Suppressor macrophage treated with lipopolysaccharide for 4 hours (primary cell): Measurements from ENCODE around the gene DYNLT2B.
"Not testable (repeated sequence)": the region's sequence is repeated elsewhere in the genome, so short reads cannot be mapped to it uniquely, and the experiment has no call there.

ENCODE experiments used
- DNase-seq: peaks from one replicate; pipeline ENCODE4 v3.0.0-alpha.2; 2020

The DYNLT2B gene

DNA sequence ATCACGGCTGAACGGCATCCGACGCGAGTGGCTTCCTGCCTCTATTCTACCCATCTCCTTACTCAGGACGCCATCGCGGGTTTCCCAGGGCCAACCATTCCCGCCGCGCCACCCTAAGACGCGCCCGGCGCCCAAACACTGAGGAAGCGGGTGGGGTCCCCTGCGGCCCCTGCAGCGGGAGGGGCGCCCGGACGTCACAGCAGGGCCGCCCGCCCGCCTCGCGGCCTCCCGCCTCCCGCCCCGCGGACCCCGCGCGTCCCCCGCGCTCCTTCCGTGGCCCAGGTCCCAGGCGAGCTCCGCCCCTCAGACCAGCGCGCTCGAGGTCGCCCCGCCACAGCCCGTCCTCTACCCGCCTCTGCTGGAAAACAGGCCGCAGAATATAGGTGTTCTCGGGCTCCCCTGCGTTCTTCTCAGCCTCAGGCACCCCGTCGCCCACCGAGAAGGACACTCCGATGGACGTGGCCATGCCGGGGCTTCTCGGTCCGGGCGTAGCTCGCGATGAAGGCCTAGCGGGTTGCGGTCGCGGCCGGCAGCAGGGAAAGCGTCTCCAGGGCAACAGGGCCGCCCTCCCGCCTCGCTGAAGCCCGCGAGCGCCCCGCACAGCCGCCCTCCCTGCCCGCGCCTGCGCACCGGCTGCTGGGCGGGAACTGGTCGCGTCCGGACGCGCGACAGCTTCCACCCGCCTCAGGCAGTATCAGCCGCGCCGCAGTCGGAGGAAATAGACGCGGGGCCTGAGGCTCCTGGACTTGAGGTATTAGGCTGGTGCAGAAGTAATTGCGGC is at the start of gene DYNLT2B:
TSS of gene DYNLT2B (minus strand) at position 554 of the 781 bp plus-strand sequence. CDS start at position 466, 88 bp downstream.
- peak; percentile 87 for DNase-seq

DNA sequence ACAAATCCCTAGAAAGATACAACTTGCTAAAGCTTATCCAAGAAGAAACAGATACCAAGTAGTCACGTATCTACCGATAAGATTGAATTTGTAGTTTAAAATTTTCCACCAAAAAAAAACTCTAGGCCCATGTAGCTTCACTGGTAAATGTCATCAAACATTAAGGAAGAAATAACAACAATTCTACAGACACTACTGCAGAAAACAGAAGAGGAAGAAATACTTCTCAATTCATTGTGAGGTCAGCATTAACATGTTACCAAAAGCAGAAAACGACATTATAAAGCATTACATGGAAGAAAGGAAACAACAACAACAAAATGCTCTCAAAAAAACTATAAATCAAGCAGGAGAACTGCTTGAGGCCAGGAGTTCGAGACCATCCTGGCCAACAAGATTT is 47.7 kb upstream of the DYNLT2B start:
- peak; percentile 30 for DNase-seq

DNA sequence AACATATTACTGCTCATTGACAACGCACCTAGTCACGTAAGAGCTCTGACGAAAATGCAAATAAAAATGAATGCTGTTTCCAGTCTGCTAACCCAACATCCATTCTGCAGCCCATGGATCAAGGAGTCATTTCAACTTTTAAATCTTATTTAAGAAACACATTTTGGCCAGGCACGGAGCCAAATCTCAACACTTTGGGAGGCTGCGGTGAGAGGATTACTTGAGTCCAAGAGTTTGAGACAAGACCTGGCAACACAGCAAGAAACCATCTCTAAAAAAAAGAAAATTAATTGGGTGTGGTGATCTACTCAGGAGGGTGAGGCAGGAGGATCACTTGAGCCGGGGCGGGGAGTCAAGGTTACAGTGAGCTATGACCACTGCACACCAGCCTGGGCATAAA is 42.5 kb upstream of the DYNLT2B start:
- DNase-seq = no peak

DNA sequence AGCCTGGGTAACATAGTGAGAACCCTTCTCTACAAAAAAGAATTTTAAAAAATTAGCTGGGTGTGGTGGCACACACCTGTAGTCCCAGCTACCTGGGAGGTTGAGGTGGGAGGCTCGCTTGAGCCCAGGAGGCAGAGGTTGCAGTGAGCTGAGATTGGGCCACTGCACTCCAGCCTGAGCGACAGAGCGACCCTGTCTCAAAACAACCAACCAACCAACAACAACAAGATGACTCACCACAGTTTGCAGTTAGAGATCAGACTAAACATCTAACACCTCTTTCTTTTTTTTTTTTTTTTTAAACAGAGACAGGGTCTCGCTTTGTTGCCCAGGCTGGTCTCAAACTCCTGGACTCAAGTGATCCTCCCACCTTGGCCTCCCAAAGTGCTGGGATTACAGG is 40.5 kb upstream of the DYNLT2B start:
- not testable (repeated sequence) for DNase-seq

DNA sequence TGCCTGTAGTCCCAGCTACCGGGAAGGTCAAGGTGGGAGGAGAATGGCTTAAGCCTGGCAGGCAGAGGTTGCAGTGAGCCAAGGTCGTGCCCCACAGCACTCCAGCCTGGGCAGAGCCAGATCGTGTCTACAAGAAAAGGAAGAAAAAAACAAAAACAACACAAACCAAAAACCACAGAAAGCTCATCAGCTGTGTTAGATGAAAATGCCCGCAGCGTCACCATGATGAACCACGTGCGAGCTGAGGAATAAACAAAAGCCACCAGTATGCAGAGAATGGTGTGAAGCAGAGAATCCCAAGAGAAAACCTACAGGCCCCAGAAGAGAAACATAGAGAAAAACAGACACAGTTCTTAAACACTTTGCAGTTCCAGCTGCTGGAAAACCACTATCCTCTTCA is 39.9 kb upstream of the DYNLT2B start:
- DNase-seq = no peak

DNA sequence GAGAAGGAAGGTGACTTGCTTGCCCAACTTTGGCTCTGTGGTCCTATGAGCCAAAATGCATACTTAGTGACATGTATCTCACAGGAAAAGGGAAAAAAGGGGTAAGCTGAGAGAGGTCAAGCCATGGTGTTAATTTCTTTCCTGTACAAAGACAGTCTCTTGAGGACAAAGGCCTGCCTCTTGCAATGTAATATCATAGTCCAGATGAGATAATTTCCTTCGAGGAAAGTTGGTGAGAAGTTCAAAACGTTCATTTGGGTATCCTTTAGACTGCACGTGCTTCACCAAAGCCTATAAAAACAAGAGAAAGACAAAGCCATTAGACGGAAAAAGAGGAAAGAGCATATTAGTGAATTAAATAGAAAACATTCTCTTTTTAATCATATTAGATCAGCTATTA is 38.5 kb upstream of the DYNLT2B start:
- no peak for DNase-seq

DNA sequence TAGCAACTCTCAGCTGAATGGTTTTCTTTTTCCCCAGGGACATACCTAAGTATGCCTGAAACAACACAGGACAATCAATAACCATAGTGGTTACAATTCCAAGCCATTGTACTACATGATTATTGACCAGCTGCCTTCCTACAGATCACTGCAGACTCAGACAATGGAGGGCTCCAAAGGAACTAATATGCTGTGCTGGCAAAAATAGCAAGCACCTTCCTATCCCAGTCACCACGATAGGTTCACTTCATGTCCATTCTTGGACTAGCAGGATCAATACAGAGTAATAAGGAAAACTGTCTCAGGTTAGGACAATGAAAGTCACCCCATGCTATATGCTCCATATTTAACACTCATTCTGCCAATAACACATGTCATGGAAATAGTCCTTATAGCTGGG is 37.6 kb upstream of the DYNLT2B start:
- no peak for DNase-seq

DNA sequence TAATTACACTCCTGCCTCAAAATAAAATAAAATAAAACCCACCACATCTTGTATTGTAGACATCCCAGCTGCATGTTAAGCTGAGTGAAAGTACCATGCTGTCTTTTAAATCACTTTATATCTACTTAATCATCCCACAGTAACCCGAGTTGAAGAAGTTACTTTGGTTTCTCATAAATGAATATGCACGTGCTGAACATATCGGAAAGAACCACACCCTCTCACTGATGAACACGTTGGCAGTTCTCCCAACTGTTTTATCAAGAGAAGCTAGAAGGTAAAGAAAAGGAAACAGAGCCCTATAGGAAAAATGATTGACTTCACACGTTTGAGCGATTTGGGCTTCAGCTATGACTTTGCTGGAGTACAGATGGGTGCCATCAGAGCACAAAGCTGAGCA is 36.1 kb upstream of the DYNLT2B start:
- DNase-seq = no peak

DNA sequence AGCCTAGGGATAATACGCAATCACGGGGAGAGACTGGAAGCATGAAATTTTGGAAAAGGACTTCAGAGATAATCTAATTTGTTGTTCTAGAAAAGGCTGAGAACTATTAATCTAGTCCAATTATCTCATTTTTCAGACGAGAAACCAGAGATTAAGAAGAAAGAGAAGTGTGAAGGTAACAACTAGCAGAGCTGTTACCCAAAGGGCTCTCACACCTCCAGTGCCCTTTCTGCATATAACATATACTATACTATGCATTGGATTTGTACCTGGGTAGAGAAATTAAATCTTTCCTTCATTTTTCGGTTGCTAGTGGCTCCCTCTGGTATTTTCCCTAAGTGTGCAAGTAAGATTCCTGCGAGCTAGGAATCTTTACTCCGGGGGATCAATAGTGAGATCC is 33.5 kb upstream of the DYNLT2B start:
- no peak for DNase-seq

DNA sequence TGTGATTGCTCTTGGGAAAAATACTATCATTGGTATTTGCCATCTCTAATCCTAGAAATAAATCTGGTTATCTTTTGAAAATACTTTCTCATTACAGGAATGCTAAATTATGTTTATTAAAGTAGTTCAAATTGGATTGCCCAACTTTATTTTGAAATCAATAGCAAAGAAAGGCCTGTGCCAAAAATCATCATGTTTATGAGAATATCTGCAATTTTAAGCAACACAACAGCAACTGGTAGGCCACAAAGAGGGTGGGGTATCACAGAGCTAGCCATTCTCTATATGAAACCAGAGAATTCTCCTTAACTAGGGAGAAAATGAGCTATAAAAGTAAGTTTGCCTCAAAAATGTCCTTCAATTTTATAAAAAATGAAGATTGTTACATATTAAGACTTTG is 32.0 kb upstream of the DYNLT2B start:
- no peak for DNase-seq

DNA sequence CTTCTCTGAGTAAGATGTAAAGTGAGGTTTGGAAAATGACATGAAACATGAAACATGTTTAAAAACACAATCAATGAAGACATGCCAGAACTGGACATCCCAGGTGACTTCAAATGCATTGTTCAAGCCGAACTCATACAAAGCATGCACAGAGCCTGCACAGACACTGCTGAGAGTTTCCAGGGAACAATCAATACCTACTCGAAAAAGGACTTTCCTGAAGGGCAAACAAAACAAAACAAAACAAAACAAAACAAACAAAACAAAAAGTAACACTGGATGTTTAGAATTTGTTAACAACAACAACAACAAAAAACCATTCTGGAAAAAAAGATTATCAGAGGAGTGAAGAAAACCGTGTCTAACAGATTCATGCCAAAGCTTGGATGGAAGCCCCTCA is 30.7 kb upstream of the DYNLT2B start:
- no peak for DNase-seq

DNA sequence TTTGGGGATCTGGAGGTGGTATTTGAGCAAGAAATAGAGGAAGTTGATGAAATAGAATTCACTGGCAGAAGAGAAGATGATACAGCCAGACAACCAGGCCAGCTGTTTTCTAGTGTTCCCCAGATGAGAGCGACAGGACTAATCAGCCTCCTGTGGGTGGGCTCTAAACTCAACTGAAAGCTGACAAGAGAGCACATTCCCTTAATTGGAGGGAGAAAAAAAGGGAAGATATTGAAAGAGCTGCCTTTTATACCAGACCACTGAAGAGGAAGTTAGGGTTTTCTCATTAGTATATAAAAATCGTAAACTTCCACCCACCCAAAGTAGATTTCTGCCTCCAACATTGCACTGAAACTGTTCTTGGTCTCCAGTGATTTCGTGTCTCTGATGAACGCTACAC is 26.6 kb upstream of the DYNLT2B start:
- DNase-seq = peak; percentile 88

DNA sequence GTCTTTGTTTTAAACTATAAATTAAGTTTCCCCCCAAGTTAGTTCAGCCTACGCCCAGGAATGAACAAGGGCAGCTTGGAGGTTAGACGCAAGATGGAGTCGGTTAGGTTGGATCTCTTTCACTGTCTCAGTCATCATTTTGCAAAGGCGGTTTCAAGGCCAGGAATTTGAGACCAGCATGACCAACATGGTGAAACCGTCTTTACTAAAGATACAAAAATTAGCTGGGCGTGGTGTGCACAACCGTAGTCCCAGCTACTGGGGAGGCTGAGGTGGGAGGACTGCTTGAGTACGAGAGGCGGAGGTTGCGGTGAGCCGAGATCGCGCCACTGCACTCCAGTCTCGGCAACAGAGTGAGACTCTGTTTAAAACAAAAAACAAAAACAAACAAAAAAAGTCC is 25.9 kb upstream of the DYNLT2B start:
- not testable (repeated sequence) for DNase-seq

DNA sequence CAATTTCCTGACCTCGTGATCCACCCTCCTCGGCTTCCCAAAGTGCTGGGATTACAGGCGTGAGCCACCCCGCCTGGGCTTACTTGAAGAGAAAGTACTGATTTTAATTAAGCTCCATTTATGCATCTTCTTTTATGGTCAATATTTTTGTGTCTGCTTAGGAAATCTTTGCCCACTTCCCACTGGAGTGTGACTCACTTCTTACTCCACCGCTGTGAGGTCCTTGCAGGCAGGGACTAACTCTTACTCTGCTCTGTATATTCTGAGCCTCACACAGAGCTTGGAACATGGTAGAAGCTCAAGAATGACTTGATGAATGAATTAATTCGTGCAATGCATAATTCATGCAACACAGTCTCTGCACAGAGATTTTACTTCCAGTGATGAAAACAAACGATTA is 23.1 kb upstream of the DYNLT2B start:
- peak; percentile 89 for DNase-seq

DNA sequence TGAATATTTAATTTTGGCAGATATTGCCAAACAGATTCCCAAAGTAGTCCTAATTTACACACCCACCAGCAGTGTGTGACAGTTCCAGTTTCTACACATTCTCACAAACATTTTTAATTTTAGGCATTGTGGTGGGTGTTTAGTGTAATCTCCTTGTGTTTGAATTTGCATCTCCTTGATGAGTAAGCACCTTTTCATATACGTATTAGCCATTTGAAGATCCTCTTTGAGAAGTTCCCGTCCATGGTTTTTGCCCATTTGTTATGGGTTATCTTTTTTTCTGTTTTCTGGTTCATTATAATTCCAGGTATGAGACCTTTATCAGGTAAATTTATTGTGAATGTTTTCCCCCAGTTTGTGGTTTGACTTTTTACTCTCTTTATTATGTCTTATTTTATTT is 22.4 kb upstream of the DYNLT2B start:
- DNase-seq = peak; percentile 70

DNA sequence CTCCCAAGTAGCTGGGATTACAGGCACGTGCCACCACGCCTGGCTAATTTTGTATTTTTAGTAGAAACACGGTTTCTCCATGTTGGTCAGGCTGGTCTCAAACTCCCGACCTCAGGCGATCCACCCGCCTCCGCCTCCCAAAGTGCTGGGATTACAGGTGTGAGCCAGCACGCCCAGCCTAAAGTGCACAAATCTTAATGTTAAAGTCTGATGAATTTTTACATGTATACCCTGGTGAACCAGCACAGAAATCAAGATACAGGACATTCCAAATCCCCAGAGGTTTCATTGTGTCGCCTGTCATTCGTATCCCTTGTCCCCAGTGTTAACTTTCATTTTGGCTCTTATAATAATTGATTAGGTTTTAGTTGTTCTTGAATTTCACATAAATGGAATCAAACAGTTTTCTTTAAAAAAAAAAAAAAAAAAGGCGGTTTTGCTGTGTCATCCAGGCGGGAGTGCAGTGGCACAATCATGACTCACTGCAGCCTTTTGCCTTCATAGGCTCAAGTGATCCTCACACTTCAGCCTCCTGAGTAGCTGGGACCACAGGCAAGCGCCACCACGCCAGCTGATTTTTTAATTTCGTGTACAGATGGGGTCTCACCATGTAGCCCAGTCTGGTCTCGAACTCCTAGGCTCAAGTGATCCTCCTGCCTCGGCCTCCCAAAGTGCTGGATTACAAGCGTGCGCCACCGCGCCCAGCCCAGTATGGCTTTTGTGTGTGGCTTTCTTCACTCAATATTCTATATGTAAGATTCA is 21.6 kb upstream of the DYNLT2B start:
- DNase-seq = peak; percentile 87

DNA sequence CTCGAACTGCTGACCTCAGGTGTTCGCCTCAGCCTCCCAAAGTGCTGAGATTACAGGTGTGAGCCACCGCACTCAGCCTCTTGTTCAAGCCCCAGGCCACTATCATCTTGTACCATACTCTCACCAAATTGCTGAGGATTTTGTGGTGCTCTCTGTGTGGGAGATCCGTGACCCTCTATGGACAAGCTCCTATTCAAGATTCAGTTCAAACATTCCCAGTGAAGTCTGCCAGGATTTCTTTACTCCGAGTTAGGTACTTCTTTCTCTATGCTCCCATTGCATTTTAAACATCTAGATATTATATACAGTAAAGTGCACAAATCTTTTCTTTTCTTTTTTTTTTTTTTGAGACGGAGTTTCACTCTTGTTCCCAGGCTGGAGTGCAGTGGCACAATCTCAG is 21.0 kb upstream of the DYNLT2B start:
- DNase-seq = no peak

DNA sequence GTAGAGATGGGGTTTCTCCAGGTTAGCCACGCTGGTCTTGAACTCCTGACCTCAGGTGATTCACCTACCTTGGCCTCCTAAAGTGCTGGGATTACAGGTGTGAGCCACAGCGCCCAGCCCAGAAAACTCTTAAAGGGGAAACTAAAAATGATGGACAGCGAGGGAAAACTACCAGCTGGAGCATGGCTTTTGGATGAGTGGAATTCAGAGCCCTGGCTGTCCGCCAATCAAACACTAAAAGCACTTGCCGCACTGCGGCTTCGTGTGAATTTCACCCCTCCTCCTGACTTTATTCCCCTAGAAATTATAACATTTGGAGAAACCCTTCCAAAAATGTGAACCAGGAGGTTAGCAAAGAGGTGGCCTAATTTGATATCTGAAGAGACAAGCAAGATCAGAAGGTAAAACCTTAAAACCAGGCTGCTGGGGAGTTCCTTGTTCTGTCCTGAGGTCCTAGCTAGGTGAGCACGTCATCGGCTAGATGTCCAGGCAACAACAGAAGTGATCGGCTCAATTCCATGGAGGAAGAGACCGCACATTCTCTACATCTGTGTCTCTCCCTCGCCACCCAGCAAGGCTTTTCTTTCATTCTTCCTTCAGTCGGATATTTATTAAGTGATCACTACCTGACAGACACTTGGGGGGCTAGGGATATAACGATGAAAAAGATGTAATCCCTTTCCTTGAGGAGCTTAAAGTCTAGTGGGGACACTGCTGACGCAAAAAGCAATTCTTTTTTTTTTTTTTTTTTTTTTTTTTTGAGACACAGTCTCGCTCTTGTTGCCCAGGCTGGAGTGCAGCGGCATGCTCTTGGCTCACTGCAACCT is 18.5 kb upstream of the DYNLT2B start:
- DNase-seq = no peak

DNA sequence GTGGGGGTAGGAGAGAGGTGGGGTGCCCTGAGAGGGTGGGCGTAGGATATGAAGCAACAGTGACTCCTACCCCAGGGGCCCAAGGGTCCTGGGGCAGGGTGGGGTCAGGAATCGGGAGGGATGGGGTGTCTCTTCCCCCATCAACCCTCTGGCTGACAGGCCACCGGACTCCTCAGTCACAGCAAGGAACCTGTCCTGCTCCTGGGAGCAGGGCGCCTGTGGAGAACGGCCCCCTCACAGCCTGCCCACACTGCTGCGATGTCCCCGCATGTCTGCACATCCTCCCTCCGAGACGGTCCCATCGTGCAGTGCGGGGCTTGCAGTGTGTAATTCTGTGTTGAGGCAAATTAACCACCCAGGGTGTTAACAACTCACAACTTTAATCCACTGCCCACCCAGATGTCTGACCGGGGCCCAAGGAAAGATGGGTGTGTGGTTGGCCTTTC is 17.5 kb upstream of the DYNLT2B start:
- no peak for DNase-seq

DNA sequence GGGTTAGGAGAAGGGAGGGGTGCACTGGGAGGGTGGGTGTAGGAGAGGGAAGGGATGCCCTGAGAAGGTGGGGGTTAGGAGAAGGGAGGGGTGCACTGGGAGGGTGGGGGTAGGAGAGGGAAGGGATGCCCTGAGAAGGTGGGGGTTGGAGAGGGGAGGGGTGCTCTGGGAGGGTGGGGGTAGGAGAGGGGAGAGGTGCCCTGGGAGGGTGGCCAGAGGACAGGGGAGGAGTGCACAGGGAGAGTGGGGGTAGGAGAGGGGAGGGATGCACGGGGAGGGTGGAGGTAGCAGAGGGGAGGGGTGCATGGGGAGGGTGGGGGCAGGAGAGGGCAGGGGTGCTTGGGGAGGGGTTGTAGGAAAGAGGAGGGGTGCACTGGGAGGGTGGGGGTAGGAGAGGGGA is 16.9 kb upstream of the DYNLT2B start:
- DNase-seq = no peak

DNA sequence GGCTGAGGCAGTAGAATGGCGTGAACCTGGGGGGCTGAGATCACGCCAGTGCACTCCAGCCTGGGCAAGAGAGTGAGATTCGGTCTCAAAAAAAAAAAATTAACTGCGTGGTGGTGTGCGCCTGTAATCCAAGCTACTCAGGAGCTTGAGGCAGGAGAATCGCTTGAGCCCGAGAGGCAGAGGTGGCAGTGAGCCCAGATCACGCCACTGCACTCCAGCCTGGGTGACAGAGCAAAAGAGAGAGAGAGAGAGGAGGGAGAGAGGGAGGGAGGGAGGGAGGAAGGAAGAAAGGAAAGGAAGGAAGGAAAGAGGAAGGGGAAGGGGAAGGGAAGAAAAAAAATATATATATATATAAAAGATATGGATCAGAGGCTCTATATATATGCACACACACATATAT is 14.1 kb upstream of the DYNLT2B start:
- no peak for DNase-seq

DNA sequence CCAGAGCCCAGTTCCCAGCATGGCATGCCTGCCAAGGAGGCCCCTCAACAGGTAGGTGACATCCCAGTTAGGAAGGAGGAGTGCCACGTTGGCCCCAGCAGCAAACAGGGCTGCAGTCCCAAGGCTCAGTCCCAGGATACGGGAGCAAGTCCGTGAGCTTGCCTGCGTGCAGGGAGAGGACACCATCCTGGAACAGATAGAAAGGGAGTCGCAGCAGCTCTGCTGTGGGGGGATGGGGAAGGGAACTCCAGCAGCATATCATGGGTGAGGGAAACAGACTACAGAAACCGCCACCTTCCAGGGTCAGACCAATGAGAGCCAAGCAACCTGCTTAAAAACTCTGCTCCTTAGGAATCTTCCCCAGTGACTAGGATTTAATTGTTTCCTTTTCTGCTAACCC is 9.4 kb upstream of the DYNLT2B start:
- no peak for DNase-seq

DNA sequence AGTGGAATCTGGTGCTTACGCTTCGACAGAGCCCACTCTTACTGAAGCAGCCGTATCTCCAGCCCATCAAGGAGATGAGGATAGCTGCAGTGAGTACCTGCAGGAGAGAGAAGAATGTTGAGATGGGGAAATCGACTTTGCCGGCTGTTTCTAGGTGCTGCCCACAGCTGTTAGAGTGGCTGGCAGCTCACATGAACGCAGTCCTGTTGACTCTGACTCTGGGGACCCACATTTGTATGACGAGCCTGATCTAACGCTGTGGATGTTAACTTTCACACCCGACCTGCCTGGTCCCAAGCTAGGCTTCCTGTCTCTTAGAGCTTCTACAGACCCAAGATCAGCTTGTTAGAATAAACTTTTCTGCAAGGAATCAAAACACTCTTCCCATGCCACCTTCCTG is 8.9 kb upstream of the DYNLT2B start:
- no peak for DNase-seq

DNA sequence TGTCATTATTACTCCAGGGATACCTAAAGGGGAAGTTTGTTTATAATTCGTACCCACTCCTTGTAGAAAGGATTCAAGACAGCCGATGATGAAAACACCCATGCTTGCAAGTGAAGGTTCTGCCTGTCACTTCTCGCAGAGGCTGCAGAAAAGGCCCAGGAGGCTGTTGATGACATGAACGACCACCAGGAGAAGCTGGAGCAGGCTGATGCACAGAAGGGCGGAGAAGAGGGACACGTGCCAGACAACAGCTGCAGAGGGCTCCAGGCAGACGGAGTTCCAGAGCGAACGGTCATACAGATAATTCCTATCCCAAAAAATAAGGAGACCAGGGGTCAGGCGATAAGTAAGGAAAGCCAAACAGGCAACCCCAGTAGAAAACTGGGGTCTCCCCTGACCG is 5.7 kb upstream of the DYNLT2B start:
- DNase-seq = no peak
